Measurements from ENCODE around the gene MAPK8IP1.

DNA sequence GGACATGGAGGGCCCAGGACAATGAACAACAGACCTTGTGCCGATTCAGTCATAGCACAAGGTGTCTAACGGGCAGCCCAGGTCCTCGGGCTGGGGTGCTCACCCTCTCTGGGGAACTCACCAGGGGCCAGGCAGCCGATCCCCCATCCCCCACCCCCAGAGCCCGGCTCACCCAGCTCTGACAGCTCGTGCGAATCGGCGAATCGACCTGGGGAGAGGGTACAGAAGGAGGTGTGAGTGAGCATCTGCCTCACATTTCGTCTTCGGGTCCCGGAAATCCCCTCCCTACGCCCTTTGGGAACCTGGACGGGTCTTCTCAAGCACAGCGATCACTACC lies 31.8 kb downstream of the MAPK8IP1 start:
- TF ChIP-seq, protein P1, sequence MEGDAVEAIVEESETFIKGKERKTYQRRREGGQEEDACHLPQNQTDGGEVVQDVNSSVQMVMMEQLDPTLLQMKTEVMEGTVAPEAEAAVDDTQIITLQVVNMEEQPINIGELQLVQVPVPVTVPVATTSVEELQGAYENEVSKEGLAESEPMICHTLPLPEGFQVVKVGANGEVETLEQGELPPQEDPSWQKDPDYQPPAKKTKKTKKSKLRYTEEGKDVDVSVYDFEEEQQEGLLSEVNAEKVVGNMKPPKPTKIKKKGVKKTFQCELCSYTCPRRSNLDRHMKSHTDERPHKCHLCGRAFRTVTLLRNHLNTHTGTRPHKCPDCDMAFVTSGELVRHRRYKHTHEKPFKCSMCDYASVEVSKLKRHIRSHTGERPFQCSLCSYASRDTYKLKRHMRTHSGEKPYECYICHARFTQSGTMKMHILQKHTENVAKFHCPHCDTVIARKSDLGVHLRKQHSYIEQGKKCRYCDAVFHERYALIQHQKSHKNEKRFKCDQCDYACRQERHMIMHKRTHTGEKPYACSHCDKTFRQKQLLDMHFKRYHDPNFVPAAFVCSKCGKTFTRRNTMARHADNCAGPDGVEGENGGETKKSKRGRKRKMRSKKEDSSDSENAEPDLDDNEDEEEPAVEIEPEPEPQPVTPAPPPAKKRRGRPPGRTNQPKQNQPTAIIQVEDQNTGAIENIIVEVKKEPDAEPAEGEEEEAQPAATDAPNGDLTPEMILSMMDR (IDR thresholded peaks at IDR 0.05): no peak
- TF ChIP-seq POLR2A (IDR thresholded peaks at IDR 0.05) (no peak), EP300 (IDR thresholded peaks at IDR 0.05) (no peak), POLR2AphosphoS5 (IDR thresholded peaks at IDR 0.05) (no peak)

All from suprapubic skin (tissue), 4 donors.